Measurements from ENCODE around the gene PTPN12. TPM values are rescaled to one million over a fixed set of nuclear protein-coding genes. Genes with fewer than 3 reads are reported as not detected.
"Not testable (repeated sequence)": the region's sequence is repeated elsewhere in the genome, so short reads cannot be mapped to it uniquely, and the experiment has no call there.

The PTPN12 gene
- total and polyA plus RNA-seq, 8 donors: 119 to 163 (median 138) TPM

GRCh38 chr7:77501192-77501515 lies 35.9 kb upstream of the PTPN12 start:
- Histone ChIP-seq H3K4me3 (no peak overlapping the region), H3K4me1 (peaks cover 0 to 15% of the 10 kb centered on the region in 2 donors), H3K36me3 (no peaks in the 10 kb centered on the region), H3K27me3 (no peaks in the 10 kb centered on the region), H3K9me3 (no peaks in the 10 kb centered on the region), H3K27ac (peak overlapping the region in 1 of 2 donors; percentile 63)
- ATAC-seq: no peak
- DNase-seq: no peak
- intact Hi-C loops (cut with DNase I): no loop called here
- no peak for TF ChIP-seq CTCF (IDR thresholded peaks at IDR 0.05)

- no peaks in the 10 kb centered on the region for H3K27me3 ChIP-seq
- DNase-seq (no peak), ATAC-seq (no peak)
- H3K9me3 ChIP-seq: no peaks in the 10 kb centered on the region
- no peak overlapping the region for H3K4me3 ChIP-seq
- H3K36me3 ChIP-seq: no peaks in the 10 kb centered on the region
- peaks cover 0 to 15% of the 10 kb centered on the region in 2 donors for H3K4me1 ChIP-seq
- H3K27ac ChIP-seq: no peak overlapping the region
- no peak for TF ChIP-seq CTCF (IDR thresholded peaks at IDR 0.05)
- intact Hi-C loops (cut with DNase I): no loop called here
Observed at GRCh38 chr7:77504951-77505350, 32.1 kb upstream of the PTPN12 start.

GRCh38 chr7:77506899-77507298 lies 30.2 kb upstream of the PTPN12 start:
- Histone ChIP-seq H3K27me3 (no peaks in the 10 kb centered on the region), H3K9me3 (no peaks in the 10 kb centered on the region), H3K4me3 (no peak overlapping the region), H3K27ac (no peak overlapping the region), H3K4me1 (no peaks in the 10 kb centered on the region), H3K36me3 (no peaks in the 10 kb centered on the region)
- DNase-seq (no peak), ATAC-seq (no peak)
- intact Hi-C loops (cut with DNase I): no loop called here
- TF ChIP-seq CTCF (IDR thresholded peaks at IDR 0.05): no peak

GRCh38 chr7:77513002-77513670 lies 24.0 kb upstream of the PTPN12 start:
- H3K9me3 ChIP-seq; H3K27me3 ChIP-seq; ATAC-seq; intact Hi-C loops (cut with DNase I); H3K27ac ChIP-seq; DNase-seq; H3K4me3 ChIP-seq; H3K36me3 ChIP-seq; H3K4me1 ChIP-seq: not testable (repeated sequence)

GRCh38 chr7:77516085-77516484 lies 21.0 kb upstream of the PTPN12 start:
- intact Hi-C loops (cut with DNase I): no loop called here
- no peaks in the 10 kb centered on the region for H3K27me3 ChIP-seq
- no peak for ATAC-seq

More at GRCh38 chr7:77516085-77516484, 21.0 kb upstream of the PTPN12 start:
- no peak overlapping the region for H3K4me3 ChIP-seq
- TF ChIP-seq CTCF (IDR thresholded peaks at IDR 0.05): no peak
- H3K4me1 ChIP-seq: no peaks in the 10 kb centered on the region
- no peak overlapping the region for H3K27ac ChIP-seq
- H3K36me3 ChIP-seq: no peaks in the 10 kb centered on the region
- no peak for DNase-seq
- H3K9me3 ChIP-seq: no peaks in the 10 kb centered on the region
